ENCODE measurements around the gene SPATA45.

- TF ChIP-seq TAF1 (IDR thresholded peaks at IDR 0.05; ENCODE audit: borderline replicate concordance, low read depth, low read length): no peak
- no peak for TF ChIP-seq POLR2A (IDR thresholded peaks at IDR 0.05; ENCODE audit: low read depth, low read length)
- no peak for TF ChIP-seq POLR2AphosphoS5 (IDR thresholded peaks at IDR 0.05; ENCODE audit: low read depth, low read length)
These were observed 64.9 kb downstream of the SPATA45 start for GRCh38 chr1:212782422-212783154.
